ENCODE data around the gene RARS1.

DNA sequence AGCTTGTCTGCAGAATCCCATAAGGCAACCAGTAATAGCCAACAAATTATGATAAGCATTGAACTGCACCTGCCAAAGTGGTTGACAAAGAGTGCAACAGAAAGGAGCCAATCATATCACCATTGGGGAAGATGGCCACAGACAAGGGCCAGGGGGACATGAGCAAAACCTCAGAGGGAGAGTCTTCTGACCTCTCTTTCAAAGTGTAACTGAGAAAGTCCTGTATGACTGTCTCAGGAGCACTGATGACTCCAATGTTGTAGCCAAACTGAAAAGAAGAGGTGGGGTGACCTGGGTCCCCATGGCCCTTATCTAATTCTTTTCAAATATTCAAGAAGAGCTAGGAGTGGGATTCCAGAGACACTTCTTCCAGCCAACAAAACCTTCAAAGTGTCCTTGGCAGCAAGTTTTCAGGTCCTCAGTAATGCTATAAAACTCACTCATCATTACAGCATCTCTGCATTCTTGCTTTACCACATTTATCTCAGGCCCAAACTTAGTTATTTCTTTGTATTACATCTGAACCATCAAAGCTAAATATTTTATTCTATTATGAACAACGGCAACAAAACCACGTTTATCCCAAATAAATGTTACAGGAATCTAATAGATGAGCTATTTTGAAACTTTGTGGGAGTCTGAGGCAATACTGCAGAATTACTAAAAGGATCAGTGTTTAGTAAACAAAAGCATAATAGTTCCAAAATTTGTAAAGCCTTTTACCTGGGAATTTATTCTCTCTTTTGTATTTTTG, 67.3 kb downstream of the RARS1 start:
- TF ChIP-seq, protein P1, sequence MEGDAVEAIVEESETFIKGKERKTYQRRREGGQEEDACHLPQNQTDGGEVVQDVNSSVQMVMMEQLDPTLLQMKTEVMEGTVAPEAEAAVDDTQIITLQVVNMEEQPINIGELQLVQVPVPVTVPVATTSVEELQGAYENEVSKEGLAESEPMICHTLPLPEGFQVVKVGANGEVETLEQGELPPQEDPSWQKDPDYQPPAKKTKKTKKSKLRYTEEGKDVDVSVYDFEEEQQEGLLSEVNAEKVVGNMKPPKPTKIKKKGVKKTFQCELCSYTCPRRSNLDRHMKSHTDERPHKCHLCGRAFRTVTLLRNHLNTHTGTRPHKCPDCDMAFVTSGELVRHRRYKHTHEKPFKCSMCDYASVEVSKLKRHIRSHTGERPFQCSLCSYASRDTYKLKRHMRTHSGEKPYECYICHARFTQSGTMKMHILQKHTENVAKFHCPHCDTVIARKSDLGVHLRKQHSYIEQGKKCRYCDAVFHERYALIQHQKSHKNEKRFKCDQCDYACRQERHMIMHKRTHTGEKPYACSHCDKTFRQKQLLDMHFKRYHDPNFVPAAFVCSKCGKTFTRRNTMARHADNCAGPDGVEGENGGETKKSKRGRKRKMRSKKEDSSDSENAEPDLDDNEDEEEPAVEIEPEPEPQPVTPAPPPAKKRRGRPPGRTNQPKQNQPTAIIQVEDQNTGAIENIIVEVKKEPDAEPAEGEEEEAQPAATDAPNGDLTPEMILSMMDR (IDR thresholded peaks at IDR 0.05; ENCODE audit: borderline replicate concordance, extremely low read depth, low read length, poor library complexity, severe bottlenecking), result no peak
- TF ChIP-seq EZH2 (IDR thresholded peaks at IDR 0.05; ENCODE audit: borderline replicate concordance, low read depth, low read length, severe bottlenecking), result no peak
